Measurements from ENCODE around the gene GAB2.
"Not testable (repeated sequence)": the region's sequence is repeated elsewhere in the genome, so short reads cannot be mapped to it uniquely, and the experiment has no call there.

Gene GAB2, protein sequence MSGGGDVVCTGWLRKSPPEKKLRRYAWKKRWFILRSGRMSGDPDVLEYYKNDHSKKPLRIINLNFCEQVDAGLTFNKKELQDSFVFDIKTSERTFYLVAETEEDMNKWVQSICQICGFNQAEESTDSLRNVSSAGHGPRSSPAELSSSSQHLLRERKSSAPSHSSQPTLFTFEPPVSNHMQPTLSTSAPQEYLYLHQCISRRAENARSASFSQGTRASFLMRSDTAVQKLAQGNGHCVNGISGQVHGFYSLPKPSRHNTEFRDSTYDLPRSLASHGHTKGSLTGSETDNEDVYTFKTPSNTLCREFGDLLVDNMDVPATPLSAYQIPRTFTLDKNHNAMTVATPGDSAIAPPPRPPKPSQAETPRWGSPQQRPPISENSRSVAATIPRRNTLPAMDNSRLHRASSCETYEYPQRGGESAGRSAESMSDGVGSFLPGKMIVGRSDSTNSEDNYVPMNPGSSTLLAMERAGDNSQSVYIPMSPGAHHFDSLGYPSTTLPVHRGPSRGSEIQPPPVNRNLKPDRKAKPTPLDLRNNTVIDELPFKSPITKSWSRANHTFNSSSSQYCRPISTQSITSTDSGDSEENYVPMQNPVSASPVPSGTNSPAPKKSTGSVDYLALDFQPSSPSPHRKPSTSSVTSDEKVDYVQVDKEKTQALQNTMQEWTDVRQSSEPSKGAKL

DNA sequence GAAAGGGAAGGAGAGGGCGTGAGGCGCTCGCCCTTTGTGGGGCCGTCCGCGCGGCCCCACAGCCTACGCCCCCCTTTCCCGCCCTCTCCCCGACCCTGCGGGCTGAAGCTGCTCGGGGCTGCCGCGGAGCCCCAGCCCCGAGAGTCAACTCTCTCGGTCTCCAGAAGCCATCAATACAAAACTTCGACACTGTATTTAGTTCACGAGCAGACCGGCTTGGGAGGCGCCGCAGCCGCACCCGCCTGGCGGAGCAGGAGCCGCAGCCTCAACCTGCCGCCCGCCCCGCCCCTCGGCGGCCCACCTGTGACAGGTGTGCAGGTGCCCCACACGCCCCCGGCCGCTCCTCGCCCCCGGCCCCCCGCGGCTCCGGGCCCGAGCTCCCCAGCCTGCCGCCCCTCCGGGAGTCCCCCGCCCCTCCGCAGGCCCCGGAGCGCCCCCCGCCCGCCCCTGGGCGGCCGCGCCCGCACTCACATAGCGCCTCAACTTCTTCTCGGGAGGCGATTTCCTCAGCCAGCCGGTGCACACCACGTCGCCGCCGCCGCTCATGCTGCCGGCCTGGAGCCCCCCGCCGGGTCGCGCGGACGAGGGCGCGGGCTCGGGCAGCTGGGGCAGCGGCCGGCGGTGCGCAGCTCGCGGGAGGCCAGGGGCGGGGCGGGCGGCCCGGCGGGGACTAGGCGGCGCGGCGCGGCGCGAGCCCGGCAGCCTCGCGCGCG is at the start of gene GAB2:
Gene GAB2 (minus strand): TSS at position 646 of the 713 bp plus-strand sequence. CDS start 100 bp downstream, at position 546.
- DNase-seq, result no peak

DNA sequence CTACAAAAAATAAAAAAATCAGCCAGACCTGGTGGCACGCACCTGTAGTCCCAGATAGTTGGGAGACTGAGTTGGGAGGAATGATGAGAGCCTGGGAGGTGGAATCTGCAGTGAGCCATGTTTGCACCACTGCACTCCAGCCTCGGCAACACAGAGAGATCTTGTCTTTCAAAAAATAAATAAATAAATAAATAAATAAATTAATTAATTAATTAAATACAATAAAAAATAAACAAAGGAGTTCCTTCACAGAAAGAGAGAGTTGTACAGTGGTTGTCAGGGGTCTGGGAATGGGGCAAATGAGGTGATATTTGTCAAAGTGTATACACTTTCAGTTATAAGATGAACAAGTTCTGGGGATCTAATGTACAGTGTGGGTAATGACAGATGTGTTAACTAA is 49.8 kb upstream of the GAB2 start:
- no peak for DNase-seq

DNA sequence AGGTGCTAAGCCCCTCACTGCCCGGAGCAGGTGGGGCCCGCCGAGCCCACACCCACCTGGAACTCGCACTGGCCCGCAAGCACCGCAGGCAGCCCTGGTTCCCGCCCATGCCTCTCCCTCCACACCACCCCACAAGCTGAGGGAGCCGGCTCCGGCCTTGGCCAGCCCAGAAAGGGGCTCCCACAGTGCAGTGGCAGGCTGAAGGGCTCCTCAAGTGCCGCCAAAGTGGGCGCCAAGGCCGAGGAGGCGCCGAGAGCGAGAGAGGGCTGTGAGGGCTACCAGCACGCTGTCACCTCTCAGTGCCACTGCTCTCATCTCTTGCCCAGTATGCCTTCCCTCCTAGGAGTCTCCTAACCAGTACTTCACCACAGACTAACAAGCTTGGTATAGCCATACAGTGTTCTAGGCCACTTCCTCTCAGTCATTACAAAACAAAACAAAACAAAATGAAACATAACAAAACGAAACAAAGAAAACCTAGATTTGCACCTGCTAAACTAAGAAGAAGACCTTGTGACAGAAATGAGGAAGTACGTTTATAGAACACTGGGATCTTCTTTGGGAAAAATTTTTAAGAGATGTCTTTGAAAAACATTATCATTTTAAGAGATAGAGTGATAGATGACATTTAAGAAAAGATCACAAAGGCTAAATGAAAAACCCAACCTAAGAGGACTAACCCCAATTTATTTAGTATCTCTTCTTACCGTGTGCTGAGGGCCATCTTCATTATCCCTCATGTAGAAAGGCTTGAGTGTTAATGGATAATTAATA is 47.7 kb upstream of the GAB2 start:
- DNase-seq, result peak; percentile 15

DNA sequence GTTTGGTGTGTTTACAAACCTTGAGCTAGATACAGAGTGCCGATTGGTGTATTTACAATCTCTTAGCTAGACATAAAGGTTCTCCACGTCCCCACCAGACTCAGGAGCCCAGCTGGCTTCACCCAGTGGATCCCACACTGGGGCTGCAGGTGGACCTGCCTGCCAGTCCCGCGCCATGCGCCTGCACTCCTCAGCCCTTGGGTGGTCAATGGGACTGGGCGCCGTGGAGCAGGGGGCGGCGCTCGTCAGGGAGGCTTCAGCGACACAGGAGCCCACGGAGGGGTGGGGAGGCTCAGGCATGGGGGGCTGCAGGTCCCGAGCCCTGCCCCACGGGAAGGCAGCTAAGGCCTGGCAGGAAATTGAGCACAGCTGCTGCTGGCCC is 47.2 kb upstream of the GAB2 start:
- not testable (repeated sequence) for DNase-seq

DNA sequence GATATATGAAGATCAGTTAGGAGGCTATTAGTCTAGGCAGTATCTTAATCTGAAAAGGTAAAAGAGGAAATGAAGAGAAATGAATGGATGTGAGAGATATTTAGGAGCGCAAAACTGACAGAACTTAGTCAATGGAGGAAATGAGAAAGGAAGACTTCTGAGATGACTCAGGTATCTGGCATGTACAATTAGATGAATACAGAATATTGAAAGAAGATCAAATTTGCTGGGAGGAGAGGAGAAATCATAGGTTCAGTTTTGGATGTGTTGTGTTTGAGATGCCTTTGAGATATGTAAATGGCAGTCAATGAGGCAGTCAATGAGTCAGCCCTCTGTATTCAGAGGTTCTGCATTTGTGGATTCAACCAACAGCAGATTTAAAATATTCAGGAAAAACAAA is 42.9 kb upstream of the GAB2 start:
- DNase-seq, result no peak

DNA sequence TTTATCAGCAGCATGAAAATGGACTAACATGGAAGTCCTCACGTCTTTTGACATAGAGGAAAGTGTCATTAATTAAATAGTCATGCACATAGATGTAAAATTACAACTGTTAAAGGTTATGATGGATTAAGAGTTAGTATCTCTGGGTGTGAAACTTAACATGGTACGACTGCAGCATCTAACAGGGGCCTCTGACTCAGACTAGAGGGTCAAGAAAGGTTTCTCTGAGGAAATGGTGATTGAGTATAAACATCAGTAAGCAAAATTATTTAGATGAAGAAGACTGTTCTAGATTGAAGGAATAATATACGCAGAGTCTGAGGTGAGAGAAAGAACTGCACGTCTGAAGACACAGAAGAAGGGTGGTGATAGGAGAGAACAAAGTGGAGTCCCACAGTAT is 42.1 kb upstream of the GAB2 start:
- DNase-seq, result no peak

DNA sequence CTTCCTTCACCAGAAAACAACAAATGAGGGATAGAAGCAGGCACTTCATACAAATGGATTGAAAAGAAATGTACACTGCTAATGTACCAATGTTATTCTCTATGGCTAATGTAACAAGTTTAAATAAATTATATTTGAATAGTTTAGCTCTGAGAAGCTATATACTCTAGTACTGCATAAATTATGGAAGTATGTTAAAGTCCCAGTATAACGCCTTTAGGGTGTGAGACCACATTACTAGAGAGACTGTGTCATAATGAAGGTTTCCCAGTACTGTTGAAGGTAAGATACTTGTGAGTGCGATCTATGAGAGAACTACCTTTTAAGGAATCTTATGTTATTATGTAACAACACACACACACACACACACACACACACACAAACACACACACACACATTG is 39.8 kb upstream of the GAB2 start:
- no peak for DNase-seq

DNA sequence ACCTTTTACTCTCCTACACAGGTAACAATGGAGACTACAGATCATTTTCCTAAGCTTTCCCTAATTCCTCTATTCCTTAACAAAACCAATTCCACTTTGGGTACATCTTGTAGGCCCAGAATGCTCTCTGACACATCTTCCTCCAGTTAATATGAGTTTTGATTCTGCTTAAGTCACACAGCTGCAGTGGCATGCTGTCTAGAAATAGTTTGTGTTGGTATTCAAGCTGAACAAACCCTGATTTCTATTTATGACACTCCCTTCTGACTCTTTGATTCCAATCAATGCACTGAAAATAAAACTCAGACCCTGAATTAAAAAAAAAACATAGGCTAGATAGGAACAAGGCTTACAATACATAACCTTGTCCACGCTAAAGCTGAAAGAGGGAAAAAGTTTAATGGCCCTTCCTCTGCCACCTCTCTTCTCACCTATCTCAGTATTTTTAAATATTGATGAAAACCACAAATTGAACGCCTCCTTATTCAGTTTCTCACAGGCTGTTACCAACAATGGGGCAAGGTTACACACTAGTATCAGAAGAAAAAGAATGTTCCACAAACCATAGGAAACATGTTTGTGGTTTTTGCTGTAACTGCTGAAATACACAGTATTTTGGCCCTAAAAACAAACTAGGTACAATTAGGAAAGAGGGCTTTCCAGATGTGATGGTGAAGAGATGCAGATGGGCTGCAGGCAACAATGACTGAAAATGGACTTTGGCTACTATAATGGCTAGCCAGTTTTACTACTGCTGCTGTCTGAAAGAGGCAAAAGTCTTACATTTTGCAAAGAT is 35.7 kb upstream of the GAB2 start:
- no peak for DNase-seq

DNA sequence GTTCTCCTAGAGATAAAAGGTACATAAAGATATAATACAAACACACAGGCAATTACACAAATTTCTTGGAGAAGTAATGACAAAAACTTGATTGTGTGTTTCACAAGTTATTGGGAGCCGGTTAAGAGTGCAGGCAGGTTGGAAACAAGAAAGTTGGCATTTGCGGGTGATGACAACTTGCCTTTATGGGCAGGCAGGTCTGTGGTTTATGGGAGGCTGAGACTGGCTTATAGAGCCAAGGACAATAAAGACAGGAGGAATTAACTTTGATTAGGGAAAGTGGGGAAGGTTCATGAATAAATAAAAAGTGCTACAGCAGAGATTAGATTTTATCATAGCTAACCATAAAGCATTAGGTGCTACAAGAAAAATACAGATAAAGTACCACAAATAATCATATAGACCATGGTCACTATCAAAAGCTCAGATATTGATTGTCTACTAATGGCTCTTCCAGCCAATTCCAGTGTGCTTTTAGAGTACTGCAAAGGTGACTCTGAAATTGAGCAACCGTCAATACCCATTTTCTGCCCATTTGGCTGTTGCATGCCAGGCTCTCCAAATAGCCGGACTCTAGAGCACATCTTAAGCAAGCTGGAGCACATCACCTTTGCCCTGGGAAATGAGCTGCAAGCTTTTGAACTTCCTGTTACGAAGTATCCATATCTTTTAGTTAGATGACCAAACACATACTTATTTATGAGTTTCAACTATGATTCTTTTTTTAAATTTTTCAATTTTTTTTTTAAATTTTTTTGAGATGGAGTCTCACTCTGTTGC is 33.9 kb upstream of the GAB2 start:
- DNase-seq, result no peak

DNA sequence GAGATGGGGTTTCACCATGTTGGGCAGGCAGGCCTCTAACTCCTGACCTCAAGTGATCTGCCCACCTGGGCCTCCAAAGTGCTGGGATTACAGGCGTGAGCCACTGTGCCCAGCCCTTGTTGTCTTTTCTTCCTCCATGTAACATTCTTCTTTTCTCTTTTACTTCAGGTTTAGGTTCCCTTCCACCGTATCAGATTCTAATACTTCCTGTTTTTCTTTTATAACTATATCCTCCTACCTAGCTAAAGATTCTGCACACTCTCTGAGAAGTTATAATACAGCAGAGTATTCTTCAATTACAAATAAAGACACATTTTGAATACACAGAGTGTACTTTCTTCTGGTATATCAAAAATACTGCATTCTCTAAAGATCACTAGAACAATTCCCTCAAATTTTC is 33.2 kb upstream of the GAB2 start:
- no peak for DNase-seq

DNA sequence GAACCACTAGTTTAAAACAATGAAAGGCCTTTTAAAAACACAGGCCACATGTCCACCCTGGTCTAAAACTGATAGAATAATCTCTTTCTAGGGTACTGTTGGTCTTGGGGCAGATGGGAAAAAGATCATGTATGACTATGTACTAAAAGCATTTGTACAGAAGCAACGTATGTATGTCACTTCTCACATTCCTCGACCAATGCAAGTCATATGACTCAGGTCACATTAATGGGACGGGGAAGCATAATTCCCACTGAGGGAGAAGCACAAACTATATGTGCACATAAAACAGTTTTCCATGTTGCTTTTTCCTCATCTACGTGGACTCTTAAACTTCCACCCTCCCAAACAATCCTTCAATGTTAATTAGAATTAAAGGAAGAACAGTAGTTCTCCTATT is 32.2 kb upstream of the GAB2 start:
- DNase-seq, result no peak

DNA sequence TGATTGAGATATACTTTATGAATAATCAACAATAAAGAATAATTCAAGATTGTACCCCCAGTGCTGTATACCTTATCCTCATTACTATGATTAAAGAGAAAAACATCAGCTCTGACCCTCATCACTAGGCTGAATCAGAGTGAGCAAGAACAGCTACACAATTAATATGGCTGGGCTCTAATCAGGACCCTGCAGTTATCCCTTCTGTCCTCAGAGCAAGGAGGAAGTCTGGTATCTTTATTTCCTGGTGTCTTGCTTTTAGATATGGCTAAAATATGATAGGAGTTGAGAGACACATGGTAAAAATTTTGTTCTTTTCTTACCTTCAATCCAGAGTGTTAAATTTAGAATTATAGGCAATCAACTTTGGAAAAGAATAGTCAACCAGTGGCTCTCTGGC is 28.6 kb upstream of the GAB2 start:
- DNase-seq, result no peak

DNA sequence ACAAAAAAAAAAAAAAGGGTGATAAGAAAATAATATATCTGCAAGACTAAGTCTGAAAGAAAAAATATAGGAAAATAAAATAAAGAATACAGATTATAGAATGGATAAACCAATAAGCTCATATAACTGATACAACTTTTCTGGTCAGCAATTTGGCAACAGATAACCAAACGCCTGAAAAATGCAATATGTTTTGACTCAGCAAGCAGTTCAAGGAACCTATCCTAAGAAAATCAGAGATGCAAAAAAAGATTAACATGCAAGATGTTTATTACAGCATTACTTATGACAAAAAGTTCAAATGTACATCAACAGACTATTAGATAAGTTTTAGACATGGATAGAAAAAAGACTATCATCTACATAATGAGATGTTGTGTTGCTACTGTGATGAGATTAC is 27.1 kb upstream of the GAB2 start:
- no peak for DNase-seq

DNA sequence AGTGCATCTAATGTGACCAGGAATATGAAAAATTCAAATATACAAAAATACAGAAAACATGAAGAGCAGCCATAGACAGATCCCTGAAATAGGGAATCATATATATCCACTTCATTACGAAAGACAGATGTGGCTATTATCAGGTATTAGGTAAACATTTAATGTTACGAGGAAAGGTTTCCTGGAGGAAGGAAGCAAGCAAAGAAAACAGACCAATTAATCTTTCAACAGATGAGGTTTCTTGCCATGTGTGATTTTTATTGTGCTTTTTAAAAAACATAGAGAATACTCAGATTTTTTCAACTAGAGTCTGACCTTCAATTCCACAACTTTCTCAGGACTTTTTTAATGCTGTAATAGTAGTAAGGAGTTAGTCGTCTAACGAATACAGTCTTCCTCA is 24.3 kb upstream of the GAB2 start:
- no peak for DNase-seq

DNA sequence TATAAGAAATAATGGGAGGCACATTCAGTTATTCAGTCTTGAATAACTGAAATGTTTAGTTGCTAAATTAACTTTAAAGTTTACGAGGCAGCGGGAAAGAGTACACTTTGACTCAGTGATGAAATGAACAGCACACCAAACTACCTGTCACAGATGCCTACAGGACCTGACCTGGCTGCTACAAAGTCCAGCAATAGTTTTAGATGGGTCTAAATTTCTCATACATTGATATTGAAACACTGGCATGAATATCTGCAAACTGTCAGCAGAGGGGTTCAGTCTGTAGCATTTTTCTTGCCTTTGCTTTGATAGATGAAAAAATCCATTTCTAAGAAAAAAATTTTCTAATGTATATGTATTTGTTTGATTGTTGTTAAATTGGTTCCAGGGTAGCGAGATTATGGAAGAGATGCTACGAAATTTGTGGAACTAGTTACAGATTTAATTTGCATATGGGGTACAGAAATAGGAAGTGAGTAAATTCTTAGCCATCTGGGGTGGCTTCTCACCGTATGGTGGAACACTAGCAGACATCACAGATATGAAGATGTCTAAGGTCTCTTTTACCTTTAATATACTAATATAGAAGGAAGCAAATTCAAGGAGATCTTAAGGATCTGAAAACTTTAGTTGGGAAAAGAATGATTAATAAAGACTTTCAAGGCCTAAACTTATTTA is 20.8 kb upstream of the GAB2 start:
- DNase-seq, result no peak

DNA sequence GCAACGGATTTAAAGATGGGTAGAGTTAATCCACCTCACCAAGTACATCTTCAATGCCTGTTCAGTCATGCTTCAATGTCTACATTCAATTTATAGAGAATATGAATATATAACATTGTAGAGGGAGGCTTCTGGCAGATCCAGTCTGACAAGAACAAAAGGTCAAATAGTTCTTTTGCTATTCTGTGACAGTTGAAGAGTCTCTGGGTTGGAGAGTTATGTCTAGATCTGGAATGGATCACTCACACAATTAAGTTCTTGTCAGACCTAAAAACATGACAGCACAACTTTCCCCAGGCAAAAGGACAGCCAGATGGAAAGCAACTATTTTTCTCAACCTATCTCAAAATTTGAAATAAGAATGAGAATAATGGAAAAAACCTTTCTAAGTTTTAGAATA is 15.3 kb upstream of the GAB2 start:
- no peak for DNase-seq

DNA sequence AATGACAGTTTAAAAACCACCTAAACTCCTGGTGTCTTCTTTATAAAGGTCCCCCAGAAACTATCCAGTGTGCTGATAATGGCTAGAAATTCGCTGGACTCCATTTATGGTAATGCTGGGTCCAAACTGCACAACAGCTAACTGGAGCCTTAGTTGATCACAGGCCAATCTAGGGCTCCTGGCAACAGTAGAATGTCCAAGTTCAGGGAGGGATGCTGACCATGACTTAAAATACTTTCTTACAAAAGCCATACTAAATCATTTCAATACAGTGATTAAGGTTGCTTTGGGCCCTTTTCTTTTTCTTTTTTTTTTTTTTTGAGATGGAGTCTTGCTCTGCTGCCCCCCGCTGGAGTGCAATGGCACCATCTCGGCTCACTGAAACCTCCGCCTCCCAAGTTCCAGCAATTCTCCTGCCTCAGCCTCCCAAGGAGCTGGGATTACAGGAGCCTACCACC is 14.5 kb upstream of the GAB2 start:
- peak; percentile 14 for DNase-seq

DNA sequence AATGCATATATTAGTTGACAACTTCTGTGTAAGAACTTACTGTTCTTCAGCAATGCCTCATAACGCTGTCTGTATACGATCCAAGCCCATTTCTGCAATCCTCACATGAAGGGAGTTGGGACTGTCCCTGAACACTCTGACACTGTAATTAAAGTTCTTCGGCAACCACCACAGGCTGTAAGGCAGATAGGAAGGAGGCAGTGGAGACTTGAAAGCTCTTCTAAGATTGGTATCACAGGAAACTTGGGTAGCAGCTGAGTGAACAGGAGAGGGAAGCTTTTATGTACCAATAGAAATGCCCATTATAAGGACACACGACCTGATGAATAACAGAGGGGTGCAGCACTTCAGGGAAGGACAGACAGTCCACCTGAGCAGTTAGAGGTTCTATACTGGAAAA is 12.0 kb upstream of the GAB2 start:
- DNase-seq, result no peak

DNA sequence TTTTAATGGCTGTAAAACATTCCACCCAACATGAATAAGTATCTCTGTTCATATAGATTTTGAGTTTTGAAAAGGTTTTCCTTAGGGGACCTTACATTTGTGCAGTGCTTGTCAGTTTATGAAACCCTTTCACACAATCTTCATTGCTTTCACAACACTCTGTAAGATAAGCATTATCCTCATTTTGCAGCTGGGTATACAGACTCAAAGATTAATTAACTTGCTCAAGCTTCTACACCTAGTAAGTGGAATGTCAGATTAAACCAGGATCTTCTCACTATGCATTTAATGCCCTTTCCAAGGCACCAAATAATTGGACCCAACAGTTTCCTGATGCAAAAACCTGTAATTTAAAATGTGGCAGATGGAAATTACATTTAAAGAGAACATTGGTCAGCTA is 11.6 kb upstream of the GAB2 start:
- no peak for DNase-seq

DNA sequence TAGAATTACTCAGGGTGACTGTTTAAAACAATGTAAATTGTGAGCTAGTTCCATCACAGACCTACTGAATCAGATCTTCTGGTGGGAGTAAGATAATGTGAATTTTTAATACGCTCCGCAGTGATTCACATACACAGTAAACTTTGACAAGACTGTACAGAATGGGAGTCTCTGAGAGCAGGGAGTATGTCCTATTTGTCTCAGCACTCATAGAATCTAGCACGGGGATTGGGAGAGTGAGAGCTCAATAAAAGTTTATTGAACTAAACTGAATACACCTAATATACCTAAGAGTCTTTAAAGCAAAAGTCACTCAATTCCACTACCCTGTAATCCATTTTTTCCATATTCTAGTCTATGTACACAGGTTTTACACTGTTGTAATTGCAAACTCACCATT is 11.2 kb upstream of the GAB2 start:
- no peak for DNase-seq

DNA sequence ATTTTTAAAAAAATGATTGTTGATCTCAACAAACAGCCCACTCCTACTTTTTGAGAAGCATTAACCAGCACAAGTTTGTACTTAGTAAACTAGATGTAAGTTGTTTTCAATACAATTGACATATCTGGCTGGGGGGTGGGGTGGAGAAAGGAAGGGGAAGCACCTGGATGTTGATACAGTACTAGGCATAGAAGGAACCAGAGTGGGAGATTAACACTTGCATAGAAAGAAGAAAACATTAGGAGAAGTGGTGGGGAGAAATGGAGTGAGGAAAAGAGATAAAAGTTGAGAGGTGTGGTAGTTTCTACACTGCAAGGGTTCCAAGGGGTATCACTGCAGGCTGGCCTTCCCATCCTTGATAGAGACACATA is 10.6 kb upstream of the GAB2 start:
- DNase-seq, result no peak

Data from stimulated activated CD4-positive, alpha-beta T cell treated with anti-CD3 and anti-CD28 coated beads, Interleukin-15, amount 100 ng/mL, for 24 hours (primary cell).